ENCODE results near the gene PPP1R3F.

The PPP1R3F gene

DNA sequence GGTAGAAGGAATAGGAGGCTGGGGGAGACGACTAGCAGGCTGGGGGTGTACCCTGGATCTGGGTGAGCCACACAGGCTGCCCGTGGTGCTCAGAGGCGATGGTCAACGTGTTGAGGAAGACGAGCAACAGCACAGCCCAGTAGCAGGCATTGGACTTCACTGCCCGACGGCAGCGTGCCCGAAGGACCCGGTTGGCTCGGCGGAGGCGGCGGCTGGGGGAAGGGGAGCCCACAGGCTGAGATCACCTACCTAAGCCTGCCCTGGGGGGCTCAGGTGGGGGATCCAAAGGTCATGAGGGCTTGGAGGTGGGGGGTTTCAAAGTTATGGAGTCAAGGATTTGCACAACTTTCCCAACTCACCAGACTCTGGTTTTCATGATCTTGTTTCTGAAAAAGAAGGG, 43.7 kb upstream of the PPP1R3F start:
- DNase-seq (ENCODE audit: low read depth in 1 of 2, low spot score in 1 of 2): no peak
- Histone ChIP-seq H3K27me3 (ENCODE audit: insufficient read depth, poor library complexity, severe bottlenecking) (no peaks in the 10 kb centered on the region), H3K27ac (replicated peaks) (no peak overlapping the region), H3K4me3 (replicated peaks; ENCODE audit: insufficient read depth, low read length) (no peak overlapping the region)
- TF ChIP-seq, protein P1, sequence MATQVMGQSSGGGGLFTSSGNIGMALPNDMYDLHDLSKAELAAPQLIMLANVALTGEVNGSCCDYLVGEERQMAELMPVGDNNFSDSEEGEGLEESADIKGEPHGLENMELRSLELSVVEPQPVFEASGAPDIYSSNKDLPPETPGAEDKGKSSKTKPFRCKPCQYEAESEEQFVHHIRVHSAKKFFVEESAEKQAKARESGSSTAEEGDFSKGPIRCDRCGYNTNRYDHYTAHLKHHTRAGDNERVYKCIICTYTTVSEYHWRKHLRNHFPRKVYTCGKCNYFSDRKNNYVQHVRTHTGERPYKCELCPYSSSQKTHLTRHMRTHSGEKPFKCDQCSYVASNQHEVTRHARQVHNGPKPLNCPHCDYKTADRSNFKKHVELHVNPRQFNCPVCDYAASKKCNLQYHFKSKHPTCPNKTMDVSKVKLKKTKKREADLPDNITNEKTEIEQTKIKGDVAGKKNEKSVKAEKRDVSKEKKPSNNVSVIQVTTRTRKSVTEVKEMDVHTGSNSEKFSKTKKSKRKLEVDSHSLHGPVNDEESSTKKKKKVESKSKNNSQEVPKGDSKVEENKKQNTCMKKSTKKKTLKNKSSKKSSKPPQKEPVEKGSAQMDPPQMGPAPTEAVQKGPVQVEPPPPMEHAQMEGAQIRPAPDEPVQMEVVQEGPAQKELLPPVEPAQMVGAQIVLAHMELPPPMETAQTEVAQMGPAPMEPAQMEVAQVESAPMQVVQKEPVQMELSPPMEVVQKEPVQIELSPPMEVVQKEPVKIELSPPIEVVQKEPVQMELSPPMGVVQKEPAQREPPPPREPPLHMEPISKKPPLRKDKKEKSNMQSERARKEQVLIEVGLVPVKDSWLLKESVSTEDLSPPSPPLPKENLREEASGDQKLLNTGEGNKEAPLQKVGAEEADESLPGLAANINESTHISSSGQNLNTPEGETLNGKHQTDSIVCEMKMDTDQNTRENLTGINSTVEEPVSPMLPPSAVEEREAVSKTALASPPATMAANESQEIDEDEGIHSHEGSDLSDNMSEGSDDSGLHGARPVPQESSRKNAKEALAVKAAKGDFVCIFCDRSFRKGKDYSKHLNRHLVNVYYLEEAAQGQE (IDR thresholded peaks at IDR 0.05; ENCODE audit: insufficient replicate concordance, low read depth): no peak
- no peak for TF ChIP-seq GABPA (IDR thresholded peaks at IDR 0.05; ENCODE audit: low read depth)
- TF ChIP-seq SPI1 (IDR thresholded peaks at IDR 0.05; ENCODE audit: borderline replicate concordance, low read depth): no peak
- TF ChIP-seq, protein P2, sequence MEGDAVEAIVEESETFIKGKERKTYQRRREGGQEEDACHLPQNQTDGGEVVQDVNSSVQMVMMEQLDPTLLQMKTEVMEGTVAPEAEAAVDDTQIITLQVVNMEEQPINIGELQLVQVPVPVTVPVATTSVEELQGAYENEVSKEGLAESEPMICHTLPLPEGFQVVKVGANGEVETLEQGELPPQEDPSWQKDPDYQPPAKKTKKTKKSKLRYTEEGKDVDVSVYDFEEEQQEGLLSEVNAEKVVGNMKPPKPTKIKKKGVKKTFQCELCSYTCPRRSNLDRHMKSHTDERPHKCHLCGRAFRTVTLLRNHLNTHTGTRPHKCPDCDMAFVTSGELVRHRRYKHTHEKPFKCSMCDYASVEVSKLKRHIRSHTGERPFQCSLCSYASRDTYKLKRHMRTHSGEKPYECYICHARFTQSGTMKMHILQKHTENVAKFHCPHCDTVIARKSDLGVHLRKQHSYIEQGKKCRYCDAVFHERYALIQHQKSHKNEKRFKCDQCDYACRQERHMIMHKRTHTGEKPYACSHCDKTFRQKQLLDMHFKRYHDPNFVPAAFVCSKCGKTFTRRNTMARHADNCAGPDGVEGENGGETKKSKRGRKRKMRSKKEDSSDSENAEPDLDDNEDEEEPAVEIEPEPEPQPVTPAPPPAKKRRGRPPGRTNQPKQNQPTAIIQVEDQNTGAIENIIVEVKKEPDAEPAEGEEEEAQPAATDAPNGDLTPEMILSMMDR (IDR thresholded peaks at IDR 0.05; ENCODE audit: insufficient read depth, low read length): no peak
- TF ChIP-seq POLR2AphosphoS5 (IDR thresholded peaks at IDR 0.05; ENCODE audit: low read depth): no peak

DNA sequence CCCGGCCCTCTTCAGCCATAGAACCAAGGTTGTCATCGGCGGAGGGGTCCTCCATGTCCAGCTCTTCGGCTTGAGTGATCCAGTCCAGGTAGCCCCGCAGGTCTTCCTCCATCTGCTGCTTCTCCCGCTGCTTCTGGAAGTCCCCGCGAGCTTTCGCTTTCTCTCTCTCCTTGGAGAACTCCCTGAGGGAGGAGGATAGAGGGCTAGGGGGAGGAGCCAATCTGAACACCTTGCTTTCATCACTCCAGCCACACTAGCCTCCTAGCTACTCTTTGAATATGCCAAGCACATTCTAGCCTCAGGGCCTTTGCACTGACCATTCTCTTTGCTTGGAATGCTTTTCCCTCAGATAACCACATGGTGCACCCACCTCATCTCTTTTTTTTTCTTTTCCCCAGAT, 42.6 kb upstream of the PPP1R3F start:
- H3K27me3 ChIP-seq (ENCODE audit: insufficient read depth, poor library complexity, severe bottlenecking): no peaks in the 10 kb centered on the region
- no peak overlapping the region for H3K4me3 ChIP-seq (replicated peaks; ENCODE audit: insufficient read depth, low read length)
- DNase-seq (ENCODE audit: low read depth in 1 of 2, low spot score in 1 of 2): no peak
- TF ChIP-seq, protein P1 (IDR thresholded peaks at IDR 0.05; ENCODE audit: insufficient replicate concordance, low read depth): no peak
- TF ChIP-seq SPI1 (IDR thresholded peaks at IDR 0.05; ENCODE audit: borderline replicate concordance, low read depth) (no peak), POLR2AphosphoS5 (IDR thresholded peaks at IDR 0.05; ENCODE audit: low read depth) (no peak), GABPA (IDR thresholded peaks at IDR 0.05; ENCODE audit: low read depth) (no peak)
- TF ChIP-seq, protein P2 (IDR thresholded peaks at IDR 0.05; ENCODE audit: insufficient read depth, low read length): no peak
- H3K27ac ChIP-seq (replicated peaks): no peak overlapping the region

DNA sequence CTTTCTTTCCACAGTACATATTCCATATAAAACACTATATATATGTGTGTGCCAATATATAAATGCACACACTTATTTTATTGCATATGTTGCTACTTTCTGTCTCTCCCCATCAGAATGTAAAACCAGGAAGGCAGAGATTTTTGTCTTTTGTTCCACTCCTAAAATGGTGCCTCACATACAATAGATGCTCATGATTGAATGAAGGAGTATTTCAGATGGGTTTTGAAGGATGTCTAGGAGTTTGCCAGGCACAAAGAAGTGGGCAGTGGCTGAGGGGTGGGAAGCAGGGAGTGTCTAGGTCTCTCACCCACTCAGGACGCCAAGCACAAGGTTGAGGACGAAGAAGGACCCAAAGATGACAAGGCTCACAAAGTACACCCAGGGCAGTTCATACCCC, 41.9 kb upstream of the PPP1R3F start:
- no peak overlapping the region for H3K4me3 ChIP-seq (replicated peaks; ENCODE audit: insufficient read depth, low read length)
- TF ChIP-seq POLR2AphosphoS5 (IDR thresholded peaks at IDR 0.05; ENCODE audit: low read depth) (no peak), SPI1 (IDR thresholded peaks at IDR 0.05; ENCODE audit: borderline replicate concordance, low read depth) (no peak), GABPA (IDR thresholded peaks at IDR 0.05; ENCODE audit: low read depth) (no peak)
- TF ChIP-seq, protein P2 (IDR thresholded peaks at IDR 0.05; ENCODE audit: insufficient read depth, low read length): no peak
- TF ChIP-seq, protein P1 (IDR thresholded peaks at IDR 0.05; ENCODE audit: insufficient replicate concordance, low read depth): no peak
- no peak overlapping the region for H3K27ac ChIP-seq (replicated peaks)
- DNase-seq (ENCODE audit: low read depth in 1 of 2, low spot score in 1 of 2): no peak
- H3K27me3 ChIP-seq (ENCODE audit: insufficient read depth, poor library complexity, severe bottlenecking): no peaks in the 10 kb centered on the region

Measured in HL-60 (cell line).